GM12878 (cell line): ENCODE data around the gene PROZ. TPM values are rescaled to one million over a fixed set of nuclear protein-coding genes. Genes with fewer than 3 reads are reported as not detected.

ENCODE experiments used
- ATAC-seq: fragments of 200-7000 bp; cut with Tn5 transposase; 3 replicates; pipeline ENCODE4 v1.9.1; 2020; ENCODE audit warnings: mild to moderate bottlenecking, moderate library complexity
- BruUV-seq: library from RNA; stranded (reverse); fragments of 400-500 nt; replicated peaks from 2 replicates; lab custom pipeline; 2021; lab: Mats Ljungman, UMichigan
- CTCF ChIA-PET: fragments of 300-600 bp; sonication (Branson Sonifier 250); formaldehyde crosslinking; extraction: SDS; loops from one replicate; lab custom pipeline; 2021; ENCODE audit warnings: inconsistent platforms; lab: Yijun Ruan, JAX
- POLR2A ChIA-PET: fragments of 350-600 bp; formaldehyde crosslinking; extraction: SDS; loops from one replicate; lab custom pipeline; 2021; ENCODE audit warnings: inconsistent platforms; lab: Charles Lee
- RAD21 ChIA-PET: fragments of 300-600 bp; sonication (Branson Sonifier 250); formaldehyde crosslinking; loops from one replicate; lab custom pipeline; 2023; ENCODE audit warnings: antibody characterized with exemption; ENCODE audit not compliant: unreplicated experiment; lab: Charles Lee
- SMC1A ChIA-PET: fragments of 300-600 bp; sonication (Branson Sonifier 250); formaldehyde crosslinking; loops from one replicate; lab custom pipeline; 2023; ENCODE audit not compliant: unreplicated experiment, uncharacterized antibody; lab: Charles Lee
- DNase-seq: peaks from one replicate; pipeline ENCODE4 v3.0.0-alpha.2; 2011; ENCODE audit warnings: low read depth, low spot score
- FAIRE-seq: peaks from 3 replicates; lab custom pipeline; 2011; peaks lifted over from hg19 to GRCh38; lab: Jason Lieb, UNC
- H2AFZ ChIP-seq: 2 replicates; pipeline ENCODE4 v1.6.0; 2011; ENCODE audit warnings: low read depth, low read length, control low read depth; ENCODE audit not compliant: control insufficient read depth
- H3K27ac ChIP-seq: 2 replicates; pipeline ENCODE4 v1.5.1; 2011; ENCODE audit warnings: control low read depth; ENCODE audit not compliant: control insufficient read depth, insufficient read depth
- H3K27me3 ChIP-seq, 2 experiments: replicated peaks in 1 of 2; 2 replicates each; pipeline versions ENCODE4 v1.6.0 to v1.6.1; 2011; ENCODE audit warnings: low read length in 1 of 2; ENCODE audit not compliant: control insufficient read depth in 2 of 2, insufficient read depth in 2 of 2
- H3K36me3 ChIP-seq, 2 experiments: 2 replicates each; pipeline ENCODE4 v1.5.1; 2011; ENCODE audit warnings: low read length in 1 of 2; ENCODE audit not compliant: control insufficient read depth in 2 of 2, insufficient read depth in 2 of 2
- H3K4me1 ChIP-seq: 2 replicates; pipeline ENCODE4 v1.6.1; 2011; ENCODE audit warnings: mild to moderate bottlenecking, low read length, moderate library complexity, mixed read lengths; ENCODE audit not compliant: control insufficient read depth, insufficient read depth
- H3K4me2 ChIP-seq: 2 replicates; pipeline ENCODE4 v1.6.0; 2011; ENCODE audit warnings: control low read depth; ENCODE audit not compliant: control insufficient read depth, insufficient read depth
- H3K4me3 ChIP-seq: fragments of 200-600 bp; sonication (generic); 2 replicates; pipeline ENCODE4 v1.5.1; 2016
- H3K79me2 ChIP-seq: 2 replicates; pipeline ENCODE4 v1.6.0; 2011; ENCODE audit warnings: low read length; ENCODE audit not compliant: control insufficient read depth, insufficient read depth
- H3K9ac ChIP-seq: 2 replicates; pipeline ENCODE4 v1.8.0; 2011; ENCODE audit warnings: low read length, control low read depth, mixed read lengths; ENCODE audit not compliant: control insufficient read depth, insufficient read depth
- H3K9me3 ChIP-seq: replicated peaks from 3 replicates; pipeline ENCODE4 v1.5.1; 2011; ENCODE audit warnings: mild to moderate bottlenecking, low read length; ENCODE audit not compliant: control insufficient read depth, insufficient read depth
- H4K20me1 ChIP-seq: 2 replicates; pipeline ENCODE4 v1.6.0; 2011; ENCODE audit not compliant: control insufficient read depth, insufficient read depth
- BCL11A ChIP-seq: IDR thresholded peaks from 2 replicates; pipeline ENCODE4 v1.6.1; 2011; ENCODE audit warnings: low read depth, low read length
- BRCA1 ChIP-seq: IDR thresholded peaks from 2 replicates; pipeline ENCODE4 v1.6.1; 2011; ENCODE audit warnings: low read depth, low read length, improper control_type of control experiment
- HDAC6 ChIP-seq: fragments of 200-600 bp; sonication (generic); IDR thresholded peaks from one replicate; pipeline ENCODE4 v1.8.0; 2017; ENCODE audit warnings: antibody characterized with exemption; ENCODE audit not compliant: unreplicated experiment
- KAT2A ChIP-seq: conservative IDR thresholded peaks from 2 replicates; pipeline ENCODE4 v1.6.1; 2011; ENCODE audit warnings: low read depth, low read length; ENCODE audit not compliant: control insufficient read depth
- NR2F1 ChIP-seq: fragments of 450-650 bp; conservative IDR thresholded peaks from 2 replicates; pipeline ENCODE4 v1.6.1; 2017; ENCODE audit warnings: mild to moderate bottlenecking
- NRF1 ChIP-seq: conservative IDR thresholded peaks from 2 replicates; pipeline ENCODE4 v1.6.1; 2011; ENCODE audit warnings: mild to moderate bottlenecking, low read depth, low read length, improper control_type of control experiment
- RB1 ChIP-seq: fragments of 450-650 bp; formaldehyde crosslinking; IDR thresholded peaks from 2 replicates; pipeline ENCODE4 v1.6.1; 2017; ENCODE audit warnings: mild to moderate bottlenecking, borderline replicate concordance
- YBX1 ChIP-seq: fragments of 450-650 bp; IDR thresholded peaks from 2 replicates; pipeline ENCODE4 v1.6.1; 2016; ENCODE audit warnings: antibody characterized with exemption
- ZNF274 ChIP-seq: IDR thresholded peaks from one replicate; pipeline ENCODE4 v1.8.0; 2011; ENCODE audit not compliant: insufficient read length, insufficient read depth
- WGBS: methylation state at CpG from one replicate; pipeline ENCODE4 v1.1.6; 2016; ENCODE audit warnings: low lambda C conversion rate; ENCODE audit not compliant: insufficient replicate concordance, insufficient coverage; ENCODE audit errors: missing lambda C conversion rate; 5-methylcytosine and 5-hydroxymethylcytosine counted together
- in situ Hi-C: fragments of 300-500 bp; cut with MboI; formaldehyde crosslinking; loops from 9 replicates; pipeline ENCODE4 v1.14.3; 2018; ENCODE audit warnings: mixed read lengths
- intact Hi-C: fragments of 100-400 bp; cut with micrococcal nuclease; formaldehyde crosslinking; loops from one replicate; pipeline ENCODE4 v1.14.2; 2022; ENCODE audit not compliant: unreplicated experiment
- polyA plus RNA-seq, 11 experiments: library from polyadenylated mRNA; depleted of rRNA in 4 of 11; unstranded in 6 of 11; stranded (reverse) in 5 of 11; fragments of >200 nt; fragmentation: Nextera tagmentation in 4 of 11; fragmentation: Illumina TruSeq in 1 of 11; extraction: Ambion mirVana in 4 of 11; extraction: Trizol in 1 of 11; gene quantifications; 1 replicate in 1 of 11; 2 replicates in 10 of 11; pipeline versions ENCODE4 v1.2.1 to v1.2.3, GENCODE V29; 2011 to 2016; ENCODE audit warnings: inconsistent platforms in 2 of 11, missing spikeins in 2 of 11, low read depth in 1 of 11
- total RNA-seq, 4 experiments: library from RNA; depleted of rRNA in 3 of 4; stranded (reverse); fragments of >200 nt in 3 of 4; fragmentation: Illumina TruSeq in 1 of 4; extraction: Trizol in 1 of 4; gene quantifications; 2 replicates each; pipeline versions ENCODE4 v1.2.1 to v1.2.3, GENCODE V29; 2013 to 2021
- TF ChIP-seq, protein P1 (sequence below): IDR thresholded peaks from 2 replicates; pipeline ENCODE4 v1.6.1; 2012; ENCODE audit warnings: improper control_type of control experiment, low read depth, low read length; ENCODE audit not compliant: insufficient replicate concordance
- TF ChIP-seq, protein P2 (sequence below): IDR thresholded peaks from 2 replicates; pipeline ENCODE4 v1.6.1; 2011; ENCODE audit warnings: borderline replicate concordance, low read depth, mild to moderate bottlenecking, moderate library complexity, low read length; ENCODE audit not compliant: insufficient read depth, poor library complexity, severe bottlenecking

Gene PROZ
- total and polyA plus RNA-seq, 10 of the 15 experiments (the other 5 are each of a cell fraction or from before 2014, with no cell fraction given) = 0.07 to 0.24 (median 0.21) TPM; not detected in 7

DNA sequence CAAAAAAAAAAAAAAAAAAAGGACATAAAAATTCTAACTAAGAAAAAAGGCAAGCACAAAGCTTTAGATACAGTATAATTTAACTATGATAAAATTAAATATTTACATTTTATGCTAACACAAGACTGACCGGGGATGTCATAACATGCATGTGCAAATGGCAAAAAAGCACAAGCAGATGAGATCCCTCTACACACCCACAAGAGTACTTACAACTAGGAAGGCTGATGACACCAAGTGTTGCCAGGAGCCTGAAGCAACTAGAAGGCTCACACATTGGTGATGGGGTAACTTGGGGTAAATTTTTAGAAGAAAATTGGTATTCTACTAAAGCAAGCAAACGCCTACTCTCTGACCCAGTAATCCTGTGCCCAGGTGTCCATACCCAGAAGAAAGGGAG lies 43.4 kb downstream of the PROZ start:
- intact Hi-C loops = loop anchor here (10.0 kb wide), 1 partner anchor 257 kb away; no protein-coding TSS in a partner anchor
- ATAC-seq = no peak; the same call in 2 of the 3 replicates
- CTCF ChIA-PET = no interaction called here
- H3K4me2 ChIP-seq = no peak overlapping the region
- in situ Hi-C loops = no loop called here
- no TSS peak for BruUV-seq
- H3K9ac ChIP-seq = no peak overlapping the region
- no peaks in the 10 kb centered on the region for H4K20me1 ChIP-seq
- DNase-seq = no peak
- FAIRE-seq = no peak
- no peak overlapping the region for H3K4me3 ChIP-seq
- no peaks in the 10 kb centered on the region for H3K9me3 ChIP-seq
- H3K4me1 ChIP-seq = no peaks in the 10 kb centered on the region
- H3K36me3 ChIP-seq = peaks cover 2 to 17% of the 10 kb centered on the region in 2 experiments
- H2AFZ ChIP-seq = no peak overlapping the region
- H3K79me2 ChIP-seq = peaks cover 27% of the 10 kb centered on the region
- RAD21 ChIA-PET = no interaction called here
- SMC1A ChIA-PET = no interaction called here
- WGBS = 98% methylated on average over 2 of the region's 2 CpGs
- no peak overlapping the region for H3K27ac ChIP-seq
- H3K27me3 ChIP-seq = no peaks in the 10 kb centered on the region
- no peak for TF ChIP-seq YBX1
- TF ChIP-seq HDAC6 = no peak
- TF ChIP-seq NR2F1 = no peak
- no peak for TF ChIP-seq RB1
- TF ChIP-seq NRF1 = no peak
- TF ChIP-seq BRCA1 = no peak
- TF ChIP-seq, protein P1, sequence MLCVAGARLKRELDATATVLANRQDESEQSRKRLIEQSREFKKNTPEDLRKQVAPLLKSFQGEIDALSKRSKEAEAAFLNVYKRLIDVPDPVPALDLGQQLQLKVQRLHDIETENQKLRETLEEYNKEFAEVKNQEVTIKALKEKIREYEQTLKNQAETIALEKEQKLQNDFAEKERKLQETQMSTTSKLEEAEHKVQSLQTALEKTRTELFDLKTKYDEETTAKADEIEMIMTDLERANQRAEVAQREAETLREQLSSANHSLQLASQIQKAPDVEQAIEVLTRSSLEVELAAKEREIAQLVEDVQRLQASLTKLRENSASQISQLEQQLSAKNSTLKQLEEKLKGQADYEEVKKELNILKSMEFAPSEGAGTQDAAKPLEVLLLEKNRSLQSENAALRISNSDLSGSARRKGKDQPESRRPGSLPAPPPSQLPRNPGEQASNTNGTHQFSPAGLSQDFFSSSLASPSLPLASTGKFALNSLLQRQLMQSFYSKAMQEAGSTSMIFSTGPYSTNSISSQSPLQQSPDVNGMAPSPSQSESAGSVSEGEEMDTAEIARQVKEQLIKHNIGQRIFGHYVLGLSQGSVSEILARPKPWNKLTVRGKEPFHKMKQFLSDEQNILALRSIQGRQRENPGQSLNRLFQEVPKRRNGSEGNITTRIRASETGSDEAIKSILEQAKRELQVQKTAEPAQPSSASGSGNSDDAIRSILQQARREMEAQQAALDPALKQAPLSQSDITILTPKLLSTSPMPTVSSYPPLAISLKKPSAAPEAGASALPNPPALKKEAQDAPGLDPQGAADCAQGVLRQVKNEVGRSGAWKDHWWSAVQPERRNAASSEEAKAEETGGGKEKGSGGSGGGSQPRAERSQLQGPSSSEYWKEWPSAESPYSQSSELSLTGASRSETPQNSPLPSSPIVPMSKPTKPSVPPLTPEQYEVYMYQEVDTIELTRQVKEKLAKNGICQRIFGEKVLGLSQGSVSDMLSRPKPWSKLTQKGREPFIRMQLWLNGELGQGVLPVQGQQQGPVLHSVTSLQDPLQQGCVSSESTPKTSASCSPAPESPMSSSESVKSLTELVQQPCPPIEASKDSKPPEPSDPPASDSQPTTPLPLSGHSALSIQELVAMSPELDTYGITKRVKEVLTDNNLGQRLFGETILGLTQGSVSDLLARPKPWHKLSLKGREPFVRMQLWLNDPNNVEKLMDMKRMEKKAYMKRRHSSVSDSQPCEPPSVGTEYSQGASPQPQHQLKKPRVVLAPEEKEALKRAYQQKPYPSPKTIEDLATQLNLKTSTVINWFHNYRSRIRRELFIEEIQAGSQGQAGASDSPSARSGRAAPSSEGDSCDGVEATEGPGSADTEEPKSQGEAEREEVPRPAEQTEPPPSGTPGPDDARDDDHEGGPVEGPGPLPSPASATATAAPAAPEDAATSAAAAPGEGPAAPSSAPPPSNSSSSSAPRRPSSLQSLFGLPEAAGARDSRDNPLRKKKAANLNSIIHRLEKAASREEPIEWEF = no peak
- no peak for TF ChIP-seq BCL11A
- no peak for TF ChIP-seq KAT2A
- no peak for TF ChIP-seq ZNF274
- TF ChIP-seq, protein P2, sequence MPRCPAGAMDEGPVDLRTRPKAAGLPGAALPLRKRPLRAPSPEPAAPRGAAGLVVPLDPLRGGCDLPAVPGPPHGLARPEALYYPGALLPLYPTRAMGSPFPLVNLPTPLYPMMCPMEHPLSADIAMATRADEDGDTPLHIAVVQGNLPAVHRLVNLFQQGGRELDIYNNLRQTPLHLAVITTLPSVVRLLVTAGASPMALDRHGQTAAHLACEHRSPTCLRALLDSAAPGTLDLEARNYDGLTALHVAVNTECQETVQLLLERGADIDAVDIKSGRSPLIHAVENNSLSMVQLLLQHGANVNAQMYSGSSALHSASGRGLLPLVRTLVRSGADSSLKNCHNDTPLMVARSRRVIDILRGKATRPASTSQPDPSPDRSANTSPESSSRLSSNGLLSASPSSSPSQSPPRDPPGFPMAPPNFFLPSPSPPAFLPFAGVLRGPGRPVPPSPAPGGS = no peak
- POLR2A ChIA-PET = no interaction called here
